IMR-90 (cell line): ENCODE results near the gene OPCML. TPM values are rescaled to one million over a fixed set of nuclear protein-coding genes. Genes with fewer than 3 reads are reported as not detected.

Source experiments
- ATAC-seq: fragments of 200-7000 bp; cut with Tn5 transposase; 2 replicates; pipeline ENCODE4 v1.9.1; 2020; ENCODE audit warnings: low read depth, mild to moderate bottlenecking, moderate library complexity
- BruUV-seq: library from RNA; stranded (reverse); fragments of 400-500 nt; replicated peaks from 2 replicates; lab custom pipeline; 2021; lab: Mats Ljungman, UMichigan
- CTCF ChIA-PET: fragments of 300-600 bp; formaldehyde crosslinking; extraction: SDS; loops from one replicate; lab custom pipeline; 2021; ENCODE audit warnings: antibody characterized with exemption; lab: Yijun Ruan, JAX
- POLR2A ChIA-PET: fragments of 300-600 bp; sonication (Branson Sonifier 250); formaldehyde crosslinking; loops from one replicate; lab custom pipeline; 2022; ENCODE audit warnings: antibody characterized with exemption; ENCODE audit not compliant: unreplicated experiment; lab: Charles Lee
- DNase-seq: peaks from one replicate; pipeline ENCODE4 v3.0.0; 2013
- H2AFZ ChIP-seq: replicated peaks from 2 replicates; pipeline ENCODE3; 2013; ENCODE audit warnings: low read length, mild to moderate bottlenecking; ENCODE audit not compliant: poor library complexity
- H2AK5ac ChIP-seq: 2 replicates; pipeline ENCODE4 v1.6.1; 2013; ENCODE audit warnings: low read depth, low read length, inconsistent platforms
- H2AK9ac ChIP-seq: replicated peaks from 2 replicates; pipeline ENCODE3; 2013; ENCODE audit warnings: mild to moderate bottlenecking, low read depth, low read length, moderate library complexity; ENCODE audit not compliant: poor library complexity
- H2BK120ac ChIP-seq: 2 replicates; pipeline ENCODE4 v1.6.1; 2013; ENCODE audit warnings: low read depth, low read length, inconsistent platforms
- H2BK15ac ChIP-seq: 3 replicates; pipeline ENCODE4 v1.6.1; 2013; ENCODE audit warnings: low read depth, low read length, inconsistent platforms
- H2BK20ac ChIP-seq: 2 replicates; pipeline ENCODE4 v1.6.1; 2013; ENCODE audit warnings: low read depth, mild to moderate bottlenecking, inconsistent platforms, low read length, moderate library complexity
- H2BK5ac ChIP-seq: 2 replicates; pipeline ENCODE4 v1.6.1; 2013; ENCODE audit warnings: mild to moderate bottlenecking, low read depth, low read length, inconsistent platforms; ENCODE audit not compliant: poor library complexity, severe bottlenecking
- H3K14ac ChIP-seq: replicated peaks from 2 replicates; pipeline ENCODE4 v1.6.1; 2013; ENCODE audit warnings: low read depth, low read length, inconsistent platforms
- H3K18ac ChIP-seq: 2 replicates; pipeline ENCODE4 v1.6.1; 2013; ENCODE audit warnings: low read depth, low read length, control low read depth
- H3K23ac ChIP-seq: 2 replicates; pipeline ENCODE4 v1.6.1; 2013; ENCODE audit warnings: low read depth, low read length, inconsistent platforms
- H3K27ac ChIP-seq: 2 replicates; pipeline ENCODE4 v1.5.1; 2013; ENCODE audit warnings: mild to moderate bottlenecking, control low read depth, low read length; ENCODE audit not compliant: insufficient read depth
- H3K27me3 ChIP-seq: 2 replicates; pipeline ENCODE4 v1.6.1; 2013; ENCODE audit warnings: low read length; ENCODE audit not compliant: control insufficient read depth, insufficient read depth
- H3K36me3 ChIP-seq: 2 replicates; pipeline ENCODE4 v1.6.1; 2013; ENCODE audit warnings: low read length, mixed read lengths; ENCODE audit not compliant: control insufficient read depth, insufficient read depth
- H3K4ac ChIP-seq: 2 replicates; pipeline ENCODE4 v1.6.1; 2013; ENCODE audit warnings: low read depth, low read length, inconsistent platforms
- H3K4me1 ChIP-seq: 2 replicates; pipeline ENCODE4 v1.6.1; 2013; ENCODE audit warnings: low read length, mixed read lengths; ENCODE audit not compliant: control insufficient read depth, insufficient read depth
- H3K4me2 ChIP-seq: 2 replicates; pipeline ENCODE4 v1.6.1; 2013; ENCODE audit warnings: low read depth, mild to moderate bottlenecking, control low read depth, low read length, moderate library complexity
- H3K4me3 ChIP-seq: 2 replicates; pipeline ENCODE4 v1.5.1; 2013; ENCODE audit warnings: low read depth, mild to moderate bottlenecking, control low read depth, low read length, moderate library complexity; ENCODE audit not compliant: insufficient read depth
- H3K56ac ChIP-seq: 2 replicates; pipeline ENCODE4 v1.6.1; 2013; ENCODE audit warnings: low read length, inconsistent platforms; ENCODE audit not compliant: insufficient read depth; ENCODE audit errors: extremely low read depth
- H3K79me1 ChIP-seq, 2 experiments: 2 replicates each; pipeline ENCODE4 v1.6.1; 2013; ENCODE audit warnings: low read length in 2 of 2, inconsistent platforms in 1 of 2, low read depth in 1 of 2
- H3K9ac ChIP-seq: 2 replicates; pipeline ENCODE4 v1.6.1; 2013; ENCODE audit warnings: low read depth, low read length, control low read depth
- H3K9me1 ChIP-seq: 2 replicates; pipeline ENCODE4 v1.6.1; 2013; ENCODE audit warnings: low read length, inconsistent platforms; ENCODE audit not compliant: insufficient read depth
- H3K9me3 ChIP-seq: 2 replicates; pipeline ENCODE4 v1.6.1; 2013; ENCODE audit warnings: low read length; ENCODE audit not compliant: control insufficient read depth, insufficient read depth
- H4K20me1 ChIP-seq: 2 replicates; pipeline ENCODE4 v1.6.1; 2013; ENCODE audit warnings: low read length, inconsistent platforms; ENCODE audit not compliant: insufficient read depth
- H4K5ac ChIP-seq: 2 replicates; pipeline ENCODE4 v1.6.1; 2013; ENCODE audit warnings: mild to moderate bottlenecking, low read depth, low read length, control low read depth
- H4K8ac ChIP-seq, 2 experiments: 2 replicates each; pipeline ENCODE4 v1.6.1; 2013; ENCODE audit warnings: low read depth in 2 of 2, low read length in 2 of 2, control low read depth in 1 of 2, inconsistent platforms in 1 of 2
- H4K91ac ChIP-seq: 2 replicates; pipeline ENCODE4 v1.6.1; 2013; ENCODE audit warnings: low read depth, low read length, inconsistent platforms; ENCODE audit not compliant: insufficient read depth
- BHLHE40 ChIP-seq: fragments of 150-350 bp; IDR thresholded peaks from 2 replicates; pipeline ENCODE4 v1.6.1; 2016; ENCODE audit warnings: mild to moderate bottlenecking, low read depth, low read length
- CEBPB ChIP-seq: IDR thresholded peaks from 2 replicates; pipeline ENCODE4 v1.6.1; 2012; ENCODE audit warnings: low read depth, low read length, improper control_type of control experiment
- CHD1 ChIP-seq: IDR thresholded peaks from 2 replicates; pipeline ENCODE4 v1.6.1; 2012; ENCODE audit warnings: low read depth, low read length, improper control_type of control experiment
- ELK1 ChIP-seq: fragments of 150-350 bp; IDR thresholded peaks from 2 replicates; pipeline ENCODE4 v1.6.1; 2016; ENCODE audit warnings: low read depth, mild to moderate bottlenecking, low read length, moderate library complexity, borderline replicate concordance
- FOS ChIP-seq: fragments of 150-350 bp; IDR thresholded peaks from 2 replicates; pipeline ENCODE4 v1.6.1; 2016; ENCODE audit warnings: low read depth, low read length
- MAFK ChIP-seq: IDR thresholded peaks from 2 replicates; pipeline ENCODE4 v1.6.1; 2012; ENCODE audit warnings: low read depth, low read length, improper control_type of control experiment
- MAZ ChIP-seq: IDR thresholded peaks from 2 replicates; pipeline ENCODE4 v1.6.1; 2012; ENCODE audit warnings: low read depth, mild to moderate bottlenecking, low read length, improper control_type of control experiment, moderate library complexity, borderline replicate concordance
- MXI1 ChIP-seq: IDR thresholded peaks from 2 replicates; pipeline ENCODE4 v1.6.1; 2012; ENCODE audit warnings: low read depth, mild to moderate bottlenecking, low read length, moderate library complexity, borderline replicate concordance
- NFE2L2 ChIP-seq: fragments of 150-350 bp; IDR thresholded peaks from 2 replicates; pipeline ENCODE4 v1.6.1; 2016; ENCODE audit warnings: low read depth, mild to moderate bottlenecking, low read length
- POLR2A ChIP-seq: IDR thresholded peaks from 2 replicates; pipeline ENCODE4 v1.6.1; 2012; ENCODE audit warnings: mild to moderate bottlenecking, low read depth, low read length
- RAD21 ChIP-seq: IDR thresholded peaks from 2 replicates; pipeline ENCODE4 v1.6.1; 2012; ENCODE audit warnings: low read length, improper control_type of control experiment
- RCOR1 ChIP-seq: IDR thresholded peaks from 2 replicates; pipeline ENCODE4 v1.6.1; 2012; ENCODE audit warnings: mild to moderate bottlenecking, low read length, improper control_type of control experiment; ENCODE audit not compliant: insufficient replicate concordance
- RFX5 ChIP-seq: IDR thresholded peaks from 2 replicates; pipeline ENCODE4 v1.8.0; 2012; ENCODE audit warnings: low read depth, mild to moderate bottlenecking, low read length, moderate library complexity
- SMC3 ChIP-seq: fragments of 150-350 bp; IDR thresholded peaks from 2 replicates; pipeline ENCODE4 v1.6.1; 2016; ENCODE audit warnings: low read depth, mild to moderate bottlenecking, antibody characterized with exemption, low read length, moderate library complexity
- WGBS, 2 experiments: methylation state at CpG; one replicate each; pipeline versions ENCODE4 v1.1.5 to v1.1.7; 2013; ENCODE audit warnings: missing lambda C conversion rate in 2 of 2; ENCODE audit not compliant: insufficient read length in 1 of 2; ENCODE audit errors: extremely low coverage in 2 of 2; 5-methylcytosine and 5-hydroxymethylcytosine counted together
- dilution Hi-C: fragments of 300-500 bp; cut with HindIII; formaldehyde crosslinking; loops from one replicate; pipeline ENCODE4 v1.14.3; 2018; ENCODE audit warnings: low sequenced_read_pairs; ENCODE audit not compliant: unreplicated experiment
- in situ Hi-C: fragments of 300-500 bp; cut with MboI; formaldehyde crosslinking; loops from 3 replicates; pipeline ENCODE4 v1.14.3; 2019; ENCODE audit warnings: low sequenced_read_pairs, inconsistent platforms, mixed read lengths
- intact Hi-C: fragments of 100-400 bp; cut with micrococcal nuclease; formaldehyde crosslinking; loops from 2 replicates; pipeline ENCODE4 v1.10.0; 2022
- polyA plus RNA-seq, 3 experiments: library from polyadenylated mRNA; depleted of rRNA; stranded (reverse); fragments of >200 nt; gene quantifications; 2 replicates each; pipeline ENCODE4 v1.2.3, GENCODE V29; 2012; ENCODE audit warnings: low replicate concordance in 1 of 3
- total RNA-seq: library from RNA; depleted of rRNA; stranded (reverse); fragments of >200 nt; gene quantifications from 2 replicates; pipeline ENCODE4 v1.2.3, GENCODE V29; 2012
- TF ChIP-seq, protein P1 (sequence below): conservative IDR thresholded peaks from 2 replicates; pipeline ENCODE4 v1.5.1; 2012; ENCODE audit warnings: mild to moderate bottlenecking, low read depth, low read length, improper control_type of control experiment
- TF ChIP-seq, protein P2 (sequence below): fragments of 150-350 bp; IDR thresholded peaks from 2 replicates; pipeline ENCODE4 v1.6.1; 2017; ENCODE audit warnings: mild to moderate bottlenecking, antibody characterized with exemption, low read length, low read depth

OPCML gene
- total and polyA plus RNA-seq, 2 of the 4 experiments (the other 2 are of a cell fraction): under 0.01 to 2.6 TPM

DNA sequence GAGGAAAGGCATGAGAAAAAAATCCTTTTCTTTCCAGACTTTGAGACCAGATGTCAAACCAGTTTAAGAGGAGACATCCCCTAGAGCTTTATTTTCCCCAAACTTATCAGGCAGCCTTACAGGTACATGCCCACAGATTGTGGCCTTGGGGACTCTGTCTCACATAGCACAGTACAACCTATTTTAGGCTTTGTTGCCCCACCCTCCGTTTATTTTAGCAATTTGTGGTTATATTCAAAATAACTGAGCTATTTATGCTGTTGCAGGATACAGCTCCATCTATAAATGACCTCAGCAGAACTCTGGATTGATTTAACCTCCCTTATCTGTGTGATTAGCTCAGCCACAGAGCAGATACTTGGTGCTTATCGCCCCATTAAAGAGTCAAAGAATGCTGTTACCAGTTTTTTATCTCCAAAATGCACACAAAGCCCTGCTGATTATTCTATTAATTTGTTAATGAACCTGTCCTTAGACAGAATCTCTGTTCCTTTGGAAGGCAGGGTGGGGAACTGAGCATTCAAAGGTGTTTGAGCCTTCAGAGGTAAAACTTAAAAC, 525.2 kb downstream of the OPCML start:
- intact Hi-C loops (no loop called here), dilution Hi-C loops (no loop called here), in situ Hi-C loops (no loop called here)
- H2AK9ac ChIP-seq: no peak overlapping the region
- no CpG with 5 or more reads among the region's 2 CpGs for WGBS, 2 experiments
- H4K91ac ChIP-seq: no peak overlapping the region
- no peak overlapping the region for H2AK5ac ChIP-seq
- H3K18ac ChIP-seq: no peak overlapping the region
- no peak overlapping the region for H2BK15ac ChIP-seq
- ChIA-PET CTCF (interaction anchor here (0.6 kb wide), 1 partner anchor 370 kb away, joined by 7 read pairs; no protein-coding TSS in a partner anchor), POLR2A (no interaction called here)
- H4K20me1 ChIP-seq: no peaks in the 10 kb centered on the region
- TF ChIP-seq RAD21 (no peak), MAZ (no peak), CEBPB (no peak), POLR2A (no peak), ELK1 (no peak), RCOR1 (no peak), BHLHE40 (no peak), MAFK (no peak), NFE2L2 (no peak), SMC3 (no peak), MXI1 (no peak), FOS (no peak), CHD1 (no peak), RFX5 (no peak)
- TF ChIP-seq, protein P1, sequence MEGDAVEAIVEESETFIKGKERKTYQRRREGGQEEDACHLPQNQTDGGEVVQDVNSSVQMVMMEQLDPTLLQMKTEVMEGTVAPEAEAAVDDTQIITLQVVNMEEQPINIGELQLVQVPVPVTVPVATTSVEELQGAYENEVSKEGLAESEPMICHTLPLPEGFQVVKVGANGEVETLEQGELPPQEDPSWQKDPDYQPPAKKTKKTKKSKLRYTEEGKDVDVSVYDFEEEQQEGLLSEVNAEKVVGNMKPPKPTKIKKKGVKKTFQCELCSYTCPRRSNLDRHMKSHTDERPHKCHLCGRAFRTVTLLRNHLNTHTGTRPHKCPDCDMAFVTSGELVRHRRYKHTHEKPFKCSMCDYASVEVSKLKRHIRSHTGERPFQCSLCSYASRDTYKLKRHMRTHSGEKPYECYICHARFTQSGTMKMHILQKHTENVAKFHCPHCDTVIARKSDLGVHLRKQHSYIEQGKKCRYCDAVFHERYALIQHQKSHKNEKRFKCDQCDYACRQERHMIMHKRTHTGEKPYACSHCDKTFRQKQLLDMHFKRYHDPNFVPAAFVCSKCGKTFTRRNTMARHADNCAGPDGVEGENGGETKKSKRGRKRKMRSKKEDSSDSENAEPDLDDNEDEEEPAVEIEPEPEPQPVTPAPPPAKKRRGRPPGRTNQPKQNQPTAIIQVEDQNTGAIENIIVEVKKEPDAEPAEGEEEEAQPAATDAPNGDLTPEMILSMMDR: no peak
- TF ChIP-seq, protein P2, sequence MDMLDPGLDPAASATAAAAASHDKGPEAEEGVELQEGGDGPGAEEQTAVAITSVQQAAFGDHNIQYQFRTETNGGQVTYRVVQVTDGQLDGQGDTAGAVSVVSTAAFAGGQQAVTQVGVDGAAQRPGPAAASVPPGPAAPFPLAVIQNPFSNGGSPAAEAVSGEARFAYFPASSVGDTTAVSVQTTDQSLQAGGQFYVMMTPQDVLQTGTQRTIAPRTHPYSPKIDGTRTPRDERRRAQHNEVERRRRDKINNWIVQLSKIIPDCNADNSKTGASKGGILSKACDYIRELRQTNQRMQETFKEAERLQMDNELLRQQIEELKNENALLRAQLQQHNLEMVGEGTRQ: no peak
- H3K9ac ChIP-seq: no peak overlapping the region
- H2BK5ac ChIP-seq: no peak overlapping the region
- H3K9me1 ChIP-seq: no peaks in the 10 kb centered on the region
- no peak overlapping the region for H3K4me2 ChIP-seq
- peaks cover 12% of the 10 kb centered on the region; the same call in 1 of the 2 replicates for H3K9me3 ChIP-seq
- H3K23ac ChIP-seq: no peak overlapping the region
- H3K27me3 ChIP-seq: no peaks in the 10 kb centered on the region
- H3K36me3 ChIP-seq: no peaks in the 10 kb centered on the region
- no peak overlapping the region for H2AFZ ChIP-seq
- no TSS peak for BruUV-seq
- no peaks in the 10 kb centered on the region for H3K4me1 ChIP-seq
- no peak overlapping the region for H2BK20ac ChIP-seq
- no peak for ATAC-seq
- H3K56ac ChIP-seq: no peak overlapping the region
- H3K79me1 ChIP-seq: no peaks in the 10 kb centered on the region
- H2BK120ac ChIP-seq: no peak overlapping the region
- DNase-seq: no peak
- H4K5ac ChIP-seq: no peak overlapping the region
- H3K4me3 ChIP-seq: no peak overlapping the region
- H3K4ac ChIP-seq: no peak overlapping the region
- no peak overlapping the region for H3K14ac ChIP-seq
- H3K27ac ChIP-seq: no peak overlapping the region
- no peak overlapping the region for H4K8ac ChIP-seq
